Measurements from ENCODE around the gene PCBP4. TPM values are rescaled to one million over a fixed set of nuclear protein-coding genes. Genes with fewer than 3 reads are reported as not detected.

Gene PCBP4
- total RNA-seq, 1 experiment from 2014 or later: 45.8 TPM

DNA sequence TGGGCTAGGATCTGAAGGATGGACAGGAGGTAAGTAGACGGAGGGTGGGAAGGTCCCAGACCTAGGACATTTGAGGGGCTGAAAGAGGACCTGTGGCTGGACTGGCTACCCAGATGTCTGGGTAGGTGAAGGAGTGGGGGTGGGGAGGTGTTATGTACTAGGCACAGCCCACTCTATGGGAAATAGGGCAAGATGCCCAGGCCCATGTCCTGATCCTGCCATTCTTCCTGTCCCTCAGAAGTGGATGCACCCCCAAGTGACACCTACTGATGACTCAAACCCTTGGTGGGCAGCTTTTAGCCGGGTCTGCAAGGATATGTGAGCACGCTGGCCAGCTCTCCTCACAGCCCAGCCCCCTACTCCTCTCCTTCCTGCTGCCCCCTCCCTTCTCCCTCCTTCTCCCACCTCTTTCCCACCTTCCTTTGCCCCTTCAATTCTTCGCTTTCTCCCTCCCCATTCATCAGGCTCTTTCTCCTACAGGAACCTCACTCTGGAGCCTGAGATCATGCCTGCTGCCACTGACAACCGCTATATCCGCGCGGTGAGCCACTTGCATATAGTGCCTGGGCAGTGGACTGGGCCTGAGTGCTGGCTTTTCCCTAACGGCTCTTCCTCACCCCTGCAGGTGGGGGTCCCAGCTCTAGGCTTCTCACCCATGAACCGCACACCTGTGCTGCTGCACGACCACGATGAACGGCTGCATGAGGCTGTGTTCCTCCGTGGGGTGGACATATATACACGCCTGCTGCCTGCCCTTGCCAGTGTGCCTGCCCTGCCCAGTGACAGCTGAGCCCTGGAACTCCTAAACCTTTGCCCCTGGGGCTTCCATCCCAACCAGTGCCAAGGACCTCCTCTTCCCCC lies 21.3 kb upstream of the PCBP4 start:
- H3K9me2 ChIP-seq (replicated peaks; ENCODE audit: low read length): no peaks in the 10 kb centered on the region
- TF ChIP-seq EZH2phosphoT487 (IDR thresholded peaks at IDR 0.05; ENCODE audit: borderline replicate concordance, low read length): no peak
- no peak for TF ChIP-seq EZH2 (IDR thresholded peaks at IDR 0.05; ENCODE audit: low read length, unreplicated experiment)
- TF ChIP-seq CTCF (conservative IDR thresholded peaks at IDR 0.05; ENCODE audit: low read depth, low read length): no peak
- POLR2A ChIA-PET (ENCODE audit: unreplicated experiment): no interaction called here

GRCh38 chr3:51987568-51987967 lies 20.3 kb upstream of the PCBP4 start:
- H3K4me1 ChIP-seq (ENCODE audit: insufficient read depth, low read length): peaks cover 12% of the 10 kb centered on the region
- H3F3A ChIP-seq (ENCODE audit: low read length, unreplicated experiment): peaks cover 4% of the 10 kb centered on the region
- H3K4me2 ChIP-seq (ENCODE audit: low read length): no peak overlapping the region
- H3K9ac ChIP-seq (ENCODE audit: low read length): no peak overlapping the region
- ChIA-PET CTCF (no interaction called here), POLR2A (ENCODE audit: unreplicated experiment) (no interaction called here)
- intact Hi-C loops (cut with micrococcal nuclease): no loop called here
- H3K27ac ChIP-seq (ENCODE audit: low read length): no peak overlapping the region
- DNase-seq: no peak
- H3K27me3 ChIP-seq (ENCODE audit: low read length): no peaks in the 10 kb centered on the region
- no peaks in the 10 kb centered on the region for H4K20me1 ChIP-seq (ENCODE audit: low read length)
- no peak overlapping the region for H3K4me3 ChIP-seq (ENCODE audit: low read length)
- no peak for TF ChIP-seq EZH2 (IDR thresholded peaks at IDR 0.05; ENCODE audit: low read length, unreplicated experiment)
- H3K9me3 ChIP-seq (ENCODE audit: low read length): no peaks in the 10 kb centered on the region
- peaks cover 23% of the 10 kb centered on the region for H3K79me2 ChIP-seq (ENCODE audit: low read length)
- ATAC-seq: no peak
- H2AFZ ChIP-seq (ENCODE audit: low read length): no peak overlapping the region
- H3K36me3 ChIP-seq (ENCODE audit: low read depth, low read length): peaks cover 6% of the 10 kb centered on the region
- BruUV-seq (replicated peaks): no TSS peak
- no peaks in the 10 kb centered on the region for H3K9me2 ChIP-seq (replicated peaks; ENCODE audit: low read length)

More for the DNA sequence above, 21.3 kb upstream of the PCBP4 start:
- intact Hi-C loops (cut with micrococcal nuclease): no loop called here
- peaks cover 7% of the 10 kb centered on the region for H3K4me1 ChIP-seq (ENCODE audit: insufficient read depth, low read length)
- H3F3A ChIP-seq (ENCODE audit: low read length, unreplicated experiment): peaks cover 8% of the 10 kb centered on the region
- no TSS peak for BruUV-seq (replicated peaks)
- ATAC-seq (no peak), DNase-seq (no peak)
- peaks cover 14% of the 10 kb centered on the region for H3K36me3 ChIP-seq (ENCODE audit: low read depth, low read length)
- H3K27ac ChIP-seq (ENCODE audit: low read length): no peak overlapping the region
- H3K4me3 ChIP-seq (ENCODE audit: low read length): no peak overlapping the region
- no peaks in the 10 kb centered on the region for H3K27me3 ChIP-seq (ENCODE audit: low read length)
- H4K20me1 ChIP-seq (ENCODE audit: low read length): no peaks in the 10 kb centered on the region
- H2AFZ ChIP-seq (ENCODE audit: low read length): no peak overlapping the region
- H3K9me3 ChIP-seq (ENCODE audit: low read length): no peaks in the 10 kb centered on the region
- H3K79me2 ChIP-seq (ENCODE audit: low read length): peaks cover 28% of the 10 kb centered on the region
- H3K4me2 ChIP-seq (ENCODE audit: low read length): no peak overlapping the region
- H3K9ac ChIP-seq (ENCODE audit: low read length): no peak overlapping the region
- CTCF ChIA-PET: no interaction called here

DNA sequence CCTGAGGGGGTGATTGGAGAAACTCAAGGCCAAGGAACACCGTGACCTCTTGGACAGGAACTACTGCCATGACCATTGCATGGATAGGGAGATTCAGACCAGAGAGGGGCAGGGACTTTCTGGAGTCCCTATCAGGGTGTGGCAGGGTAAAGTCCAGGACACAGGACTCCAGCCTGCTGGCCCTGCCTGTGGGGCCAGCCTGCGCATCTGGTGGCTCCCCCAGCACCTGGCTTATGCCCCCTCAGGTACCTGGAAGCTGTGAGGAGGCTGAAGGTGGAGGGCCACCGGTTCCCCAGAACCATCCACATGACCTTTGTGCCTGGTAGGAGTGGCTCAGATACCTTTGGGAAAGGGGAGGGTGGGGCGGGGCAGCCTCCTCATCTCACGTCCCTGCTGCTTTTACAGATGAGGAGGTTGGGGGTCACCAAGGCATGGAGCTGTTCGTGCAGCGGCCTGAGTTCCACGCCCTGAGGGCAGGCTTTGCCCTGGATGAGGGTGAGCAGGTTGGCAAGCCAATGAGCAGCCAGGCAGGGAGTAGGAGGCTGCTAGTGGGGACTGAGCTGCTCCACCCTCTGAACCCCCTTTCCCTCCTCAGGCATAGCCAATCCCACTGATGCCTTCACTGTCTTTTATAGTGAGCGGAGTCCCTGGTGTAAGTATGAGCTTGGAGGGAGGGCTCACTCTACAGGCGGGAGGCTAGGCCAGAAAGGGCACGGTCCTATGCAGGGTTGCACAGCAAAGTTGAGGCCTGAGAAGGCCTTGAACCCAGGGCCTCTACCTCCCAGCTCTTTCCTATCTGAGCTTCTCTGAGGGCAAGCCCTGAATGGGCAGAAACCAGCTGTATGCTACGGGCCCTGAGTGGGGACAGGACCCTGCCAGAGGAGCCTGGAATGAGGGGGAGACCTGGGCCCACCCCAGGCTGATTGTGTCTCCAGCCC lies 19.0 kb upstream of the PCBP4 start:
- H3K36me3 ChIP-seq (ENCODE audit: low read depth, low read length): no peaks in the 10 kb centered on the region; the same call in 1 of the 2 replicates
- H3K4me1 ChIP-seq (ENCODE audit: insufficient read depth, low read length): peaks cover 20% of the 10 kb centered on the region
- H3K27ac ChIP-seq (ENCODE audit: low read length): no peak overlapping the region
- ATAC-seq (no peak), DNase-seq (no peak)
- no peaks in the 10 kb centered on the region for H3F3A ChIP-seq (ENCODE audit: low read length, unreplicated experiment)
- no peaks in the 10 kb centered on the region for H3K9me2 ChIP-seq (replicated peaks; ENCODE audit: low read length)
- ChIA-PET CTCF (no interaction called here), POLR2A (ENCODE audit: unreplicated experiment) (interaction anchor here (0.6 kb wide), 1 partner anchor 67 kb away, joined by 6 read pairs; no protein-coding TSS in a partner anchor)
- no peak overlapping the region for H2AFZ ChIP-seq (ENCODE audit: low read length)
- no peaks in the 10 kb centered on the region for H3K9me3 ChIP-seq (ENCODE audit: low read length)
- H3K79me2 ChIP-seq (ENCODE audit: low read length): peaks cover 21% of the 10 kb centered on the region
- no peaks in the 10 kb centered on the region for H3K27me3 ChIP-seq (ENCODE audit: low read length)
- no TSS peak for BruUV-seq (replicated peaks)
- H3K9ac ChIP-seq (ENCODE audit: low read length): no peak overlapping the region
- H3K4me2 ChIP-seq (ENCODE audit: low read length): no peak overlapping the region
- H4K20me1 ChIP-seq (ENCODE audit: low read length): no peaks in the 10 kb centered on the region
- no peak overlapping the region for H3K4me3 ChIP-seq (ENCODE audit: low read length)
- intact Hi-C loops (cut with micrococcal nuclease): no loop called here
- TF ChIP-seq EZH2phosphoT487 (IDR thresholded peaks at IDR 0.05; ENCODE audit: borderline replicate concordance, low read length): no peak
- no peak for TF ChIP-seq EZH2 (IDR thresholded peaks at IDR 0.05; ENCODE audit: low read length, unreplicated experiment)
- no peak for TF ChIP-seq CTCF (conservative IDR thresholded peaks at IDR 0.05; ENCODE audit: low read depth, low read length)

Measured in PC-3 (cell line).